H9 (cell line): ENCODE measurements around the gene LRRC37A3. TPM values are rescaled to one million over a fixed set of nuclear protein-coding genes. Genes with fewer than 3 reads are reported as not detected.

Source experiments
- DNase-seq: peaks from one replicate; pipeline ENCODE4 v3.0.0-alpha.2; 2017
- H2AFZ ChIP-seq: one replicate; pipeline ENCODE4 v1.6.1; 2013; ENCODE audit warnings: mild to moderate bottlenecking, low read length, control low read depth, moderate library complexity
- H2AK5ac ChIP-seq: 2 replicates; pipeline ENCODE4 v1.6.1; 2013; ENCODE audit warnings: low read length, control low read depth, mixed read lengths; ENCODE audit not compliant: insufficient read length
- H2BK120ac ChIP-seq: one replicate; pipeline ENCODE4 v1.6.1; 2013; ENCODE audit warnings: low read depth, mild to moderate bottlenecking, low read length, control low read depth, inconsistent platforms; ENCODE audit not compliant: poor library complexity, severe bottlenecking
- H2BK12ac ChIP-seq: 2 replicates; pipeline ENCODE4 v1.6.1; 2013; ENCODE audit warnings: low read length, control low read depth, mixed read lengths, low read depth; ENCODE audit not compliant: insufficient read length
- H2BK15ac ChIP-seq: 2 replicates; pipeline ENCODE4 v1.6.1; 2013; ENCODE audit warnings: low read depth, low read length, control low read depth
- H2BK20ac ChIP-seq: one replicate; pipeline ENCODE4 v1.6.1; 2013; ENCODE audit warnings: low read depth, mild to moderate bottlenecking, low read length, control low read depth, inconsistent platforms; ENCODE audit not compliant: poor library complexity, severe bottlenecking
- H2BK5ac ChIP-seq: 2 replicates; pipeline ENCODE4 v1.6.1; 2013; ENCODE audit warnings: low read length, control low read depth, mixed read lengths; ENCODE audit not compliant: insufficient read length
- H3K14ac ChIP-seq: 2 replicates; pipeline ENCODE4 v1.6.1; 2013; ENCODE audit warnings: low read length, control low read depth; ENCODE audit not compliant: insufficient read depth
- H3K18ac ChIP-seq: 2 replicates; pipeline ENCODE4 v1.6.1; 2013; ENCODE audit warnings: low read depth, mild to moderate bottlenecking, mixed read lengths, low read length, control low read depth; ENCODE audit not compliant: insufficient read length
- H3K23ac ChIP-seq: 2 replicates; pipeline ENCODE4 v1.6.1; 2013; ENCODE audit warnings: low read length, control low read depth, mixed read lengths, low read depth; ENCODE audit not compliant: insufficient read length
- H3K23me2 ChIP-seq: 2 replicates; pipeline ENCODE4 v1.6.1; 2013; ENCODE audit warnings: low read depth, mild to moderate bottlenecking, mixed read lengths, low read length, control low read depth; ENCODE audit not compliant: insufficient read length, poor library complexity, severe bottlenecking
- H3K27ac ChIP-seq: 2 replicates; pipeline ENCODE4 v1.5.1; 2013; ENCODE audit warnings: low read length, control low read depth, mixed read lengths, low read depth; ENCODE audit not compliant: insufficient read length
- H3K27me3 ChIP-seq: 2 replicates; pipeline ENCODE4 v1.6.1; 2013; ENCODE audit warnings: low read length, control low read depth, inconsistent platforms; ENCODE audit not compliant: insufficient read depth
- H3K4ac ChIP-seq: 2 replicates; pipeline ENCODE4 v1.6.1; 2013; ENCODE audit warnings: low read depth, mild to moderate bottlenecking, control low read depth, inconsistent platforms, low read length, moderate library complexity
- H3K4me1 ChIP-seq: 2 replicates; pipeline ENCODE4 v1.6.1; 2013; ENCODE audit warnings: low read length, control low read depth, inconsistent platforms; ENCODE audit not compliant: insufficient read depth
- H3K4me2 ChIP-seq: 2 replicates; pipeline ENCODE4 v1.6.1; 2013; ENCODE audit warnings: low read length, control low read depth, mixed read lengths; ENCODE audit not compliant: insufficient read length, insufficient read depth
- H3K56ac ChIP-seq: 2 replicates; pipeline ENCODE4 v1.6.1; 2013; ENCODE audit warnings: low read depth, mild to moderate bottlenecking, mixed read lengths, low read length, control low read depth; ENCODE audit not compliant: insufficient read length
- H3K79me1 ChIP-seq: 2 replicates; pipeline ENCODE4 v1.6.1; 2013; ENCODE audit warnings: low read depth, mild to moderate bottlenecking, moderate library complexity, low read length, control low read depth, inconsistent platforms; ENCODE audit not compliant: insufficient read depth, poor library complexity, severe bottlenecking
- H3K79me2 ChIP-seq: 2 replicates; pipeline ENCODE4 v1.6.1; 2013; ENCODE audit warnings: low read length, control low read depth, inconsistent platforms; ENCODE audit not compliant: insufficient read depth
- H3K9ac ChIP-seq: 2 replicates; pipeline ENCODE4 v1.6.1; 2013; ENCODE audit warnings: low read length, control low read depth, mixed read lengths; ENCODE audit not compliant: insufficient read length; ENCODE audit errors: extremely low read depth
- H3K9me3 ChIP-seq: one replicate; pipeline ENCODE4 v1.6.1; 2013; ENCODE audit warnings: low read depth, low read length, inconsistent platforms; ENCODE audit not compliant: control insufficient read depth
- H3T11ph ChIP-seq: one replicate; pipeline ENCODE4 v1.6.1; 2013; ENCODE audit warnings: mild to moderate bottlenecking, low read length, control low read depth, inconsistent platforms
- H4K20me1 ChIP-seq: one replicate; pipeline ENCODE4 v1.6.1; 2013; ENCODE audit not compliant: control insufficient read depth, insufficient read length, insufficient read depth
- H4K5ac ChIP-seq: 2 replicates; pipeline ENCODE4 v1.6.1; 2013; ENCODE audit warnings: low read depth, mild to moderate bottlenecking, mixed read lengths, low read length, control low read depth; ENCODE audit not compliant: insufficient read length
- H4K8ac ChIP-seq: replicated peaks from 2 replicates; pipeline ENCODE4 v1.6.1; 2013; ENCODE audit warnings: low read length, control low read depth, mixed read lengths, low read depth; ENCODE audit not compliant: insufficient read length
- H4K91ac ChIP-seq: 2 replicates; pipeline ENCODE4 v1.6.1; 2013; ENCODE audit warnings: low read depth, mild to moderate bottlenecking, moderate library complexity, mixed read lengths, low read length, control low read depth; ENCODE audit not compliant: insufficient read length
- H3K27ac Mint-ChIP-seq, 3 experiments: 2 replicates in 2 of 3; 3 replicates in 1 of 3; pipeline ENCODE4 v1.8.0; 2020 to 2021; ENCODE audit warnings: mixed read lengths in 3 of 3, mild to moderate bottlenecking in 1 of 3, moderate library complexity in 1 of 3
- H3K27me3 Mint-ChIP-seq: 2 replicates; pipeline ENCODE4 v1.8.0; 2021; ENCODE audit warnings: low read depth, mild to moderate bottlenecking, moderate library complexity, mixed read lengths
- H3K36me3 Mint-ChIP-seq, 3 experiments: 2 replicates in 2 of 3; 3 replicates in 1 of 3; pipeline ENCODE4 v1.8.0; 2020 to 2021; ENCODE audit warnings: low read depth in 3 of 3, mixed read lengths in 3 of 3; ENCODE audit not compliant: insufficient read depth in 1 of 3
- H3K4me1 Mint-ChIP-seq, 2 experiments: 2 replicates each; pipeline ENCODE4 v1.8.0; 2020; ENCODE audit warnings: mixed read lengths in 2 of 2
- H3K4me3 Mint-ChIP-seq, 2 experiments: 2 replicates in 1 of 2; 3 replicates in 1 of 2; pipeline ENCODE4 v1.8.0; 2020 to 2021; ENCODE audit warnings: mild to moderate bottlenecking in 2 of 2, mixed read lengths in 2 of 2, moderate library complexity in 1 of 2
- H3K9me3 Mint-ChIP-seq, 2 experiments: 2 replicates in 1 of 2; 3 replicates in 1 of 2; pipeline ENCODE4 v1.8.0; 2020; ENCODE audit warnings: mild to moderate bottlenecking in 2 of 2, mixed read lengths in 2 of 2, moderate library complexity in 1 of 2
- WGBS: extraction: QIAGEN DNeasy Blood & Tissue Kit; methylation state at CpG from one replicate; pipeline ENCODE4 v1.1.7; 2013; ENCODE audit warnings: missing lambda C conversion rate, low lambda C conversion rate, mixed read lengths; ENCODE audit not compliant: insufficient read length; ENCODE audit errors: extremely low coverage; 5-methylcytosine and 5-hydroxymethylcytosine counted together
- total RNA-seq: library from RNA; stranded (reverse); gene quantifications from 2 replicates; pipeline ENCODE4 v1.2.1, GENCODE V29; 2021
- TF ChIP-seq, protein P1 (sequence below): fragments of 200-600 bp; sonication (generic); conservative IDR thresholded peaks from 3 replicates; pipeline ENCODE4 v1.8.0; 2021; ENCODE audit warnings: antibody characterized with exemption, mild to moderate bottlenecking

Gene LRRC37A3
- total RNA-seq, 1 experiment from 2014 or later: 5.4 TPM

DNA sequence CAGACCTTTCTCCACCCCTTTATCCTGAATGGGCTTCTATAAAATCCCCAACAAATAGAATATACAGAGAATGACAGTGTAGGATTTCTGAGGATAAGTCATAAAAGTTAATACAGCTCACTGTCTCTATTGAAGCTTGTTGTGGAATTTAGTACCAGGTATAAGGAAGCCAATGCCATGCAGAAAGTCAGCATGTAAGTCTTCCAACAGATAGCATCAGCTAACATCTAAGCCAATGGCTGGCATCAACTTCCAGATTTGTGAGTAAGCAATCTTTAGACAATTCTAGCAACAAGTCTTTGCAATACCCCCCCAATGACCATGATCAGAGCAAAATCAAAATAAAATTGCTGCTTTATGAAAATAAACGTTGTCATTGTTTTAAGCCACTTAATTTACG lies 22.5 kb upstream of the LRRC37A3 start:
- TF ChIP-seq, protein P1, sequence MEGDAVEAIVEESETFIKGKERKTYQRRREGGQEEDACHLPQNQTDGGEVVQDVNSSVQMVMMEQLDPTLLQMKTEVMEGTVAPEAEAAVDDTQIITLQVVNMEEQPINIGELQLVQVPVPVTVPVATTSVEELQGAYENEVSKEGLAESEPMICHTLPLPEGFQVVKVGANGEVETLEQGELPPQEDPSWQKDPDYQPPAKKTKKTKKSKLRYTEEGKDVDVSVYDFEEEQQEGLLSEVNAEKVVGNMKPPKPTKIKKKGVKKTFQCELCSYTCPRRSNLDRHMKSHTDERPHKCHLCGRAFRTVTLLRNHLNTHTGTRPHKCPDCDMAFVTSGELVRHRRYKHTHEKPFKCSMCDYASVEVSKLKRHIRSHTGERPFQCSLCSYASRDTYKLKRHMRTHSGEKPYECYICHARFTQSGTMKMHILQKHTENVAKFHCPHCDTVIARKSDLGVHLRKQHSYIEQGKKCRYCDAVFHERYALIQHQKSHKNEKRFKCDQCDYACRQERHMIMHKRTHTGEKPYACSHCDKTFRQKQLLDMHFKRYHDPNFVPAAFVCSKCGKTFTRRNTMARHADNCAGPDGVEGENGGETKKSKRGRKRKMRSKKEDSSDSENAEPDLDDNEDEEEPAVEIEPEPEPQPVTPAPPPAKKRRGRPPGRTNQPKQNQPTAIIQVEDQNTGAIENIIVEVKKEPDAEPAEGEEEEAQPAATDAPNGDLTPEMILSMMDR: no peak
- no peaks in the 10 kb centered on the region; the same call in 1 of the 2 replicates for H3K27me3 Mint-ChIP-seq
- no peak overlapping the region for H3K56ac ChIP-seq
- H2BK15ac ChIP-seq: no peak overlapping the region
- no peak overlapping the region for H4K91ac ChIP-seq
- H3K4me3 Mint-ChIP-seq: no peak overlapping the region
- H2BK20ac ChIP-seq: no peak overlapping the region
- no peaks in the 10 kb centered on the region for H3K23me2 ChIP-seq
- H3T11ph ChIP-seq: no peak overlapping the region
- H3K79me1 ChIP-seq: no peaks in the 10 kb centered on the region
- no peak overlapping the region for H4K8ac ChIP-seq
- no peak overlapping the region for H2AFZ ChIP-seq
- H3K36me3 Mint-ChIP-seq: no peaks in the 10 kb centered on the region
- DNase-seq: no peak
- no peak overlapping the region for H3K27ac Mint-ChIP-seq
- no peak overlapping the region for H4K5ac ChIP-seq
- no peaks in the 10 kb centered on the region for H3K4me1 ChIP-seq
- no peak overlapping the region for H2BK120ac ChIP-seq
- no peaks in the 10 kb centered on the region for H4K20me1 ChIP-seq
- H3K4me1 Mint-ChIP-seq: peaks cover 2 to 7% of the 10 kb centered on the region in 2 experiments; a peak in 2 of 4 replicates
- no peak overlapping the region for H3K4ac ChIP-seq
- no peak overlapping the region for H2BK5ac ChIP-seq
- no peak overlapping the region for H2BK12ac ChIP-seq
- no peaks in the 10 kb centered on the region for H3K9me3 ChIP-seq
- no peak overlapping the region for H3K9ac ChIP-seq
- no peak overlapping the region for H3K14ac ChIP-seq
- H2AK5ac ChIP-seq: no peak overlapping the region
- no peaks in the 10 kb centered on the region for H3K9me3 Mint-ChIP-seq
- no peak overlapping the region for H3K27ac ChIP-seq
- no peak overlapping the region for H3K18ac ChIP-seq
- H3K23ac ChIP-seq: no peak overlapping the region
- no peaks in the 10 kb centered on the region for H3K79me2 ChIP-seq
- no peak overlapping the region for H3K4me2 ChIP-seq
- no peaks in the 10 kb centered on the region for H3K27me3 ChIP-seq
- no CpG with 5 or more reads among the region's 2 CpGs for WGBS
